Sigmoid colon (tissue), 7 donors: ENCODE results near the gene GOLGA8B. TPM values are rescaled to one million over a fixed set of nuclear protein-coding genes. Genes with fewer than 3 reads are reported as not detected.
"Not testable (repeated sequence)": the region's sequence is repeated elsewhere in the genome, so short reads cannot be mapped to it uniquely, and the experiment has no call there.

Experiments
- DNase-seq: peaks from one replicate; pipeline ENCODE4 v3.0.0-alpha.2; 2019
- H3K27ac ChIP-seq, 4 donors: fragments of 200-600 bp; sonication (generic); one replicate each; pipeline ENCODE4 v1.5.1; 2016 to 2019; ENCODE audit warnings: mild to moderate bottlenecking in 1 of 4
- H3K27me3 ChIP-seq, 3 donors: fragments of 200-600 bp; sonication (generic); one replicate each; pipeline ENCODE4 v1.5.1; 2019; ENCODE audit warnings: mild to moderate bottlenecking in 1 of 3
- H3K36me3 ChIP-seq, 4 donors: fragments of 200-600 bp; sonication (generic); one replicate each; pipeline ENCODE4 v1.5.1; 2016 to 2019
- H3K4me1 ChIP-seq, 4 donors: fragments of 200-600 bp; sonication (generic); one replicate each; pipeline ENCODE4 v1.5.1; 2017 to 2019
- H3K4me3 ChIP-seq, 4 donors: fragments of 200-600 bp; sonication (generic); one replicate each; pipeline ENCODE4 v1.5.1; 2017 to 2019; ENCODE audit warnings: mild to moderate bottlenecking in 2 of 4, moderate library complexity in 1 of 4
- H3K9me3 ChIP-seq, 4 donors: fragments of 200-600 bp in 3 of 4; sonication (generic) in 3 of 4; one replicate each; pipeline versions ENCODE4 v1.5.1 to v1.6.1; 2013 to 2019
- EP300 ChIP-seq, 4 donors: sonication (generic); formaldehyde crosslinking; IDR thresholded peaks; one replicate each; pipeline ENCODE4 v1.6.1; 2017; ENCODE audit warnings: antibody characterized with exemption in 4 of 4
- POLR2A ChIP-seq, 2 donors: fragments of 450-650 bp; IDR thresholded peaks; one replicate each; pipeline ENCODE4 v1.6.1; 2016; ENCODE audit warnings: antibody characterized with exemption in 2 of 2, mild to moderate bottlenecking in 2 of 2, moderate library complexity in 2 of 2
- POLR2AphosphoS5 ChIP-seq, 4 donors: sonication (generic); formaldehyde crosslinking; IDR thresholded peaks; one replicate each; pipeline ENCODE4 v1.6.1; 2017; ENCODE audit warnings: antibody characterized with exemption in 4 of 4
- WGBS, 2 donors: extraction: QIAGEN DNeasy Blood & Tissue Kit; methylation state at CpG; one replicate each; pipeline ENCODE4 v1.1.7; 2013; 5-methylcytosine and 5-hydroxymethylcytosine counted together
- intact Hi-C: fragments of 100-400 bp; cut with DNase I; formaldehyde crosslinking; loops from one replicate; pipeline ENCODE4 v1.15.1; 2023
- polyA plus RNA-seq, 3 donors: library from polyadenylated mRNA; stranded (reverse); fragments of 200-250 nt; gene quantifications; one replicate each; pipeline ENCODE4 v1.2.3, GENCODE V29; 2013
- total RNA-seq, 4 donors: library from RNA; depleted of rRNA; stranded (reverse); fragments of >200 nt; gene quantifications; one replicate each; pipeline ENCODE4 v1.1.0, GENCODE V29; 2016
- TF ChIP-seq, protein P1 (sequence below), 4 experiments: fragments of 450-650 bp in 3 of 4; fragments of 200-600 bp in 1 of 4; IDR thresholded peaks; one replicate each; pipeline ENCODE4 v1.5.1; 2016 to 2019; ENCODE audit warnings: antibody characterized with exemption in 4 of 4, mild to moderate bottlenecking in 3 of 4, moderate library complexity in 2 of 4
- donor health status: healthy with polysubstance abuse.
- donor health status: Bipolar disorder and iron deficiency.
- donor health status: healthy.

The GOLGA8B gene
- total and polyA plus RNA-seq, 7 donors = 1.2 to 102 (median 57.6) TPM

DNA sequence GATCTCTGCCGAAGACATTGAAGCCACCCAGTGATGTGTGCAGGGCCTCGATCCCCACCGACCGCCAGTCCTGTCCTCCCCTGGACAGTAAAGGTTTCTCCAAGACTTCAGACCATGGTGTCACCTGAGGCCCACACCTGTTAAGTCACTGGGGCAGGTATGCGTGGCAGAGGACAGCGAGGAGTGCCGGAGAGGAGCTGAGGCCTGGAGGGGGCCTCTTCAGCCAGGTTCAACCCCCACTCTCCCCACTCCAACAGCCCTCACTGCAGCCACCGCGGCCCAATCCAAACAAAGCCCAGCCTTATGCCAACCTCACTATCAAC, 2.4 kb downstream of the GOLGA8B start:
- no peak overlapping the region for H3K4me3 ChIP-seq
- H3K9me3 ChIP-seq = no peaks in the 10 kb centered on the region
- intact Hi-C loops = loop anchor here (10.0 kb wide), 2 partner anchors 476 to 516 kb away; partner anchors contain the start of genes EMC7 and PGBD4
- TF ChIP-seq POLR2AphosphoS5 (IDR thresholded peaks at IDR 0.05) (no peak), EP300 (IDR thresholded peaks at IDR 0.05) (no peak), POLR2A (IDR thresholded peaks at IDR 0.05) (no peak)
- TF ChIP-seq, protein P1, sequence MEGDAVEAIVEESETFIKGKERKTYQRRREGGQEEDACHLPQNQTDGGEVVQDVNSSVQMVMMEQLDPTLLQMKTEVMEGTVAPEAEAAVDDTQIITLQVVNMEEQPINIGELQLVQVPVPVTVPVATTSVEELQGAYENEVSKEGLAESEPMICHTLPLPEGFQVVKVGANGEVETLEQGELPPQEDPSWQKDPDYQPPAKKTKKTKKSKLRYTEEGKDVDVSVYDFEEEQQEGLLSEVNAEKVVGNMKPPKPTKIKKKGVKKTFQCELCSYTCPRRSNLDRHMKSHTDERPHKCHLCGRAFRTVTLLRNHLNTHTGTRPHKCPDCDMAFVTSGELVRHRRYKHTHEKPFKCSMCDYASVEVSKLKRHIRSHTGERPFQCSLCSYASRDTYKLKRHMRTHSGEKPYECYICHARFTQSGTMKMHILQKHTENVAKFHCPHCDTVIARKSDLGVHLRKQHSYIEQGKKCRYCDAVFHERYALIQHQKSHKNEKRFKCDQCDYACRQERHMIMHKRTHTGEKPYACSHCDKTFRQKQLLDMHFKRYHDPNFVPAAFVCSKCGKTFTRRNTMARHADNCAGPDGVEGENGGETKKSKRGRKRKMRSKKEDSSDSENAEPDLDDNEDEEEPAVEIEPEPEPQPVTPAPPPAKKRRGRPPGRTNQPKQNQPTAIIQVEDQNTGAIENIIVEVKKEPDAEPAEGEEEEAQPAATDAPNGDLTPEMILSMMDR (IDR thresholded peaks at IDR 0.05) = no peak
- no peak overlapping the region for H3K27ac ChIP-seq
- no peak for DNase-seq
- H3K36me3 ChIP-seq = no peaks in the 10 kb centered on the region
- H3K27me3 ChIP-seq = no peaks in the 10 kb centered on the region
- WGBS, 2 donors = 90 to 96% methylated on average over 9 of the region's 9 CpGs
- H3K4me1 ChIP-seq = peaks cover 0 to 21% (median 18%) of the 10 kb centered on the region in 4 donors

DNA sequence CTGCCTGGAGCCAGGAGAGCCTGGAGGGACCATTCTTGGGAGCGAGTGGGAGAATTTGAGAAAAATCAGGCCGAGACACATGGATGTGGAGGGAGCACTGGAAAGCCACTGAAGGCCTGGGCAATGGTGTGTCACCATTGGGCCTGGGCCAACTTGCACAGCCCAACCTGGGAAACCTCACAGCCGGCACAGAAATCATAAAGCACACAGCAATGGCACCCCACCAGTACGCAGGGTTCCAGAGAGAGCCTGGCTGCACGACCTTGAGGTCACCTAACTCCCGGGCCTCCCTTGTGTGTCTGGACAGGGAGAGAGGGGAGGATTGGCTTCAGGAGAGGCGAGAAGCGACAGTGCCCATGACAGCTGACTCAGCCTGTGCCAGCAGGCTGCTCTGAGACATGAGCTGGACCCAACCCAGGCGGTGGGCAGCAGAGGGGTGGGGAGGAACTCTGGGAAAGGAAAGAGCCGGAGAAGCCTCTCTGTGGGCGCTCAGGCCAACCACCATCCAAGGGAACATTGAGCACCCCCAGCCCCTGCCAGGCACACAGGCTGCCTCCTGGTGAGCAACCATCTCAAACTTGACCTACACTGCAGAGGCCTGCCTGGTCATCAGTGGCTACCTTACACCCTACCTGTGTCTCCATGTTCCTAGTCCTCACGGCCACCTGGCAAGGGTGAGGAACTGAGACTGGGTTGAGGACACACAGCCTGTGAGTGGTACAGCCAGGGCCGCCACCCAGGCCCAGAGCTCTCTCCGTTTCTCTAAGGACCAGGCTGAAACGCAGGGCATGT, 3.0 kb downstream of the GOLGA8B start:
- WGBS, 2 donors = 92% methylated on average over 13 to 15 of the region's 15 CpGs
- H3K4me1 ChIP-seq = peaks cover 0 to 21% (median 18%) of the 10 kb centered on the region in 4 donors
- H3K36me3 ChIP-seq, H3K27me3 ChIP-seq, H3K4me3 ChIP-seq, H3K9me3 ChIP-seq, H3K27ac ChIP-seq, DNase-seq: not testable (repeated sequence)
- intact Hi-C loops = loop anchor here (10.0 kb wide), 2 partner anchors 476 to 516 kb away; partner anchors contain the start of genes EMC7 and PGBD4

DNA sequence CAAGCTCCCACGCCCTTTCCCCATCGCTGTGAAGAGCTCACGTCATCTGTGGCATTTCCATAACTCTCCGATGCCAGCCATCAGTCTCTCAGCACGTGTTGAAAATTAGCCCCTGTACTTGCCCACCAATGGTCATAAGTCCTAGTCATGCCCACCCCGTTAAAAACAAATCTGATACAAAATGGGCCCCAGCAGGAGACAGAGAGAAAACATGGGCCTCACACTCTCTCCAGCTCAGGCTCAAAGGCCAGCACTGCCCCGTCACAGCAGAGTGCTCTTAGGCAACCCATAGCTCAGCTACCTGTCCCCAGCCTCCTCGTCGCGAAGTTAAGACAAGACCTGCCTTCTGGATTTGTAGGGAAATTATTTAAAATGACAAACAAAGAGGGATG, 5.2 kb downstream of the GOLGA8B start:
- intact Hi-C loops = no loop called here
- H3K4me1 ChIP-seq = peaks cover 0 to 13% (median 11%) of the 10 kb centered on the region in 4 donors
- no peaks in the 10 kb centered on the region for H3K27me3 ChIP-seq
- WGBS, 2 donors = 95% methylated on average over 10 of the region's 10 CpGs
- no peak for TF ChIP-seq POLR2AphosphoS5 (IDR thresholded peaks at IDR 0.05)
- TF ChIP-seq, protein P1 (IDR thresholded peaks at IDR 0.05) = no peak
- TF ChIP-seq POLR2A (IDR thresholded peaks at IDR 0.05) = no peak
- no peak for TF ChIP-seq EP300 (IDR thresholded peaks at IDR 0.05)
- no peak overlapping the region for H3K4me3 ChIP-seq
- no peaks in the 10 kb centered on the region for H3K9me3 ChIP-seq
- H3K36me3 ChIP-seq = no peaks in the 10 kb centered on the region
- H3K27ac ChIP-seq = no peak overlapping the region
- no peak for DNase-seq

DNA sequence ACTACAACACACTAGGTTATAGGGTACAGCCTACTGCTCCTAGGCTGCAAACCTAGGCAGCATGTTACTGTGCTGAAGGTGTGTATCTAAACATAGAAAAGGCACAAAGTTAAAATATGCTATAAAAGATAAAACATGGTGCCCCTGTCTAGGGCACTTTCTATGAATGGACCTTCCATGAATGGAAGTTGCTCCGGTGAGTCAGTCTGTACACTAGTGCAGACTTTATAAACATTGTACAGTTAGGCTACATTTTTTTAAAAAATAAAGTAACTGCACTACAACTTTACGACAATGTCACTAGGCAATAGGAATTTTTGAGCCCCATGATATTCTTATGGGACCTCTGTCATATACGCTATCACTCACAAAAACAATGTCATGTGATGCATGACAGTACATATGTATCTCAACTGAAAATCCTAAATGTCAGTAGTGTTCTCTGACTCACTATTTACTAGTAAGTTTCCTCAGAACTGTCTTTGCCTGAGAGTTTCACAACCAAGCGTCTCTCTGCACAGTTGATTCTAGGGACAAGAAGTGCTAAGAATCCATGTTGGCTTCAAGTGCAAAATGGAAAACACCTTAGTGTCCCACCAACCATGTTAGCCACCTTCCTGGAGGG, 5.7 kb downstream of the GOLGA8B start:
- intact Hi-C loops = not testable (repeated sequence)
- WGBS, 2 donors = 93 to 94% methylated on average over 4 of the region's 4 CpGs

DNA sequence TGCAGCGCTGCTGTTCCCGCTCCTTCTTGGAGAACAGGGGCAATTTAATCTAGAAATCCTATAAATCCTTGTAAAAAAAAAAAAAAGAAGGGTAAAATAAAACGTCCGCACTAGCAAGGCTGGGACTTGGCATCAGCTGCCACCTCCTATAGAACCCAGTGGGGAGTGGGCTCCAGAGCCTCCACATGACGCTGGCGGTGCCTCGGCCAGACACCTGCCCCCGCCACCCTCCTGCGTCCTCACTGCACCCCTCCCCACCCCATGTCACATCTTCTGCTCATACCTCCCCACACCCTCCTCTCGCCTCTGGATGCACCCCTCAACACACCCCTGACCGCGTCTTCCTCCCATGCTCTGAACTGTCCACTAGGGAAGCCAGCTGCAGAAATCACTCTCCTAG, 8.4 kb downstream of the GOLGA8B start:
- H3K4me1 ChIP-seq, H3K4me3 ChIP-seq, H3K27ac ChIP-seq, H3K36me3 ChIP-seq, DNase-seq, intact Hi-C loops, H3K9me3 ChIP-seq, H3K27me3 ChIP-seq: not testable (repeated sequence)
- 95 to 96% methylated on average over 12 of the region's 12 CpGs for WGBS, 2 donors

More for the DNA sequence above, 5.7 kb downstream of the GOLGA8B start:
- not testable (repeated sequence) for H3K4me3 ChIP-seq, H3K27ac ChIP-seq, H3K9me3 ChIP-seq, H3K36me3 ChIP-seq, DNase-seq, H3K27me3 ChIP-seq
- H3K4me1 ChIP-seq = peaks cover 0 to 13% (median 11%) of the 10 kb centered on the region in 4 donors

DNA sequence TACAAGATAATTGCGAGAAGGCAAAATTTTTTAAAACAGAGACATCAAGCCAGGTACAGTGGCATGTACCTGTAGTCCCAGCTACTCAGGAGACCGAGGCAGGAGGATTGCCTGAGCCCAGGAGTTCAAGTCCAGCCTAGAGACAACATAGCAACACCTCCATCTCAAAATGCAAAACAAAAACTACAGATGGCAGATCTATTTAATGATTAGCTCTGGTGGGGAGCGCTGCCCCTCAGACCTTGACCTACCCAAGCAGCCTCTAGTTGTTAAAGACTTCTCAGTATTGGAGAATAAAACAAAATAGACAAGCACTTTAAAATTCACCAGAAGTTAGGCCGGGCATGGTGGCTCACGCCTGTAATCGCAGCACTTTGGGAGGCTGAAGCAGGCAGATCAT, 10.5 kb downstream of the GOLGA8B start:
- H3K4me3 ChIP-seq, H3K27ac ChIP-seq, H3K27me3 ChIP-seq, H3K9me3 ChIP-seq, intact Hi-C loops, H3K36me3 ChIP-seq, DNase-seq, H3K4me1 ChIP-seq: not testable (repeated sequence)
- 92 to 98% methylated on average over 5 to 6 of the region's 6 CpGs for WGBS, 2 donors

DNA sequence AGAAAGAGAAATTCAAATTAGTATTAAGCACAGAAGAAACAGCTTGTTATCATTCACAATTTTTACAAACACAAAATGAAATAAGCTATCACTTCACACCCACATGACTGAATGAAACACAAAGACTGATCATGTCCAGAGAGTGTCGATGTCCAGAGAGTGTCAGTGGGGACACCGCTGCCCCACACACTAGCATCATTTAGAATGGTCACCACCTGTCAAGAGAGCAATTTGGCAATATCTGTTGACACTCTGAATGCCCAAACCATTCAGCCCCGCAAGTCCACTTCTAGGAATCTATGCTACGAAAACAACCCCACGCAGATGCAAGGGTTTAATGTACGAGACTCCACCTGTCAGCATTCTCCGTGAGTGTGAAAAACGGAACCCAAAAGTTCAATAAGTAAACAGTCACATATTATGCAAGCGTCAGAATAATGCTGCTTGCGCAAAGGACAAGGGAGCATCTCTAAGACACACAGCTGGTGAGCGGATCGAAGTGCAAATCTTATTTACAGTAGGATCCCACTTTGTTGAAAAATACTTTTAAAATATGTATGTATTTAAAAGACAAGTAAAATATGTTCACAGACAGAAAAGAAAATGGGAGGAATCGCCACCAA, 11.3 kb downstream of the GOLGA8B start:
- H3K27ac ChIP-seq, intact Hi-C loops, H3K4me1 ChIP-seq, H3K9me3 ChIP-seq, H3K27me3 ChIP-seq, H3K4me3 ChIP-seq, DNase-seq, H3K36me3 ChIP-seq: not testable (repeated sequence)
- WGBS, 2 donors = 75 to 76% methylated on average over 13 of the region's 13 CpGs

DNA sequence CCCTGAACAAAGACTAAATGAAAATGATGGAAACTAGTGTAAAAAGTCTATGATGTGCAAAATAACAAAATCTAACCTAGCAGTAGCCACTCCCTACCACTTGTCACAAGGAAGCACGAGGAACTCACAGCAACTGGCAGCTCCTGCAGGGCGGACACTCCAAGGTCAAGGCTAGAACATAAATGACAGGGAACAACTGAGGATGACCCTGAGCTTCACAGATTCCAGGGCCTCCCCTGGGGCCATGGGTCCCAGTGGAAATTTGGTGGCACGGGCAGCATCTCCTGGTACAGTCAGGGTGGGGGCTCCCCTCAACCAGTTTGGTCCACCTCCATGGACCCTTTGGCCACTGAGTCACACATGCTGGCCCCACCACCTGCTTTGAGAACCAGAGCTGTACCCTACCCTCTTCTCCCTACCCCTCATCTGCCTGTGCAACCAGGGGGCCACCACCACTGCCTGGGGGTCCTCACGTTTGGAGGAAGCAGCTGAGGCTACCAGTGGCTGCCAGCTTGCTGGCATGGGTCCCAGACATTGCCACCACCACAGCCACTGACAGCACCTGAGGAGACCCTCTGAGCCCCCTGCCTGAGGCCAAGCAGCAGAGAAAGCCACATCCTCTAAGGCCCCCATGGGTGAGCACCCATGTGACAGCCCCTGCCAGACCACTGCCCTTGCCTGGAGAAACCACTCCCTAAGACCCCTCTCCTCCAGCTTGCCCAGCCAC, 13.6 kb downstream of the GOLGA8B start:
- H3K4me3 ChIP-seq, H3K36me3 ChIP-seq, H3K27me3 ChIP-seq, H3K4me1 ChIP-seq, intact Hi-C loops, H3K27ac ChIP-seq, H3K9me3 ChIP-seq, DNase-seq: not testable (repeated sequence)
- WGBS, 2 donors = 71 to 89% methylated on average over 2 to 4 of the region's 4 CpGs

DNA sequence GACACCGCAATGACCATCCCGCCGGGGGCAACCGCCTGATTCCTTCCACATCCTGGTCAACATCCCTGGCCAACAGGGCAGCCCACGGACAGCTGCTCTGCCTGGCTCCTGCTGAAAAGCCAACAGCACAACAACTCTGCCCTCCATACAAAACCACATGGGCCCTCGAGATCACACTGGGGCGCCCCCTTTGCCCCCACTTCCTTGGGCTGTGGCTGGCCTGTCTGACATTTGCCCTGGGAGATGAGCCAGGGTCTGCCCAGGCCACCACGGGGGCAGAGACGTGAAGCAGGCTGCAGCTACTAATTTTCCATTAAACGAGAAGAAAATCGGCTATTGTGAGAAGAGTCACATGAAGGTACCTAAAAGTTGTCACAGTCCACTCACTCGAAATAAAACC, 16.3 kb downstream of the GOLGA8B start:
- DNase-seq, intact Hi-C loops: not testable (repeated sequence)
- WGBS, 2 donors = 84 to 90% methylated on average over 7 of the region's 12 CpGs

More for the DNA sequence above, 16.3 kb downstream of the GOLGA8B start:
- H3K27me3 ChIP-seq, H3K9me3 ChIP-seq, H3K27ac ChIP-seq, H3K4me3 ChIP-seq, H3K4me1 ChIP-seq, H3K36me3 ChIP-seq: not testable (repeated sequence)
